Measurements from ENCODE around the gene PRSS33.
A peak's percentile ranks its signal among the peaks of the same experiment; 100 is the strongest.

Gene PRSS33

DNA sequence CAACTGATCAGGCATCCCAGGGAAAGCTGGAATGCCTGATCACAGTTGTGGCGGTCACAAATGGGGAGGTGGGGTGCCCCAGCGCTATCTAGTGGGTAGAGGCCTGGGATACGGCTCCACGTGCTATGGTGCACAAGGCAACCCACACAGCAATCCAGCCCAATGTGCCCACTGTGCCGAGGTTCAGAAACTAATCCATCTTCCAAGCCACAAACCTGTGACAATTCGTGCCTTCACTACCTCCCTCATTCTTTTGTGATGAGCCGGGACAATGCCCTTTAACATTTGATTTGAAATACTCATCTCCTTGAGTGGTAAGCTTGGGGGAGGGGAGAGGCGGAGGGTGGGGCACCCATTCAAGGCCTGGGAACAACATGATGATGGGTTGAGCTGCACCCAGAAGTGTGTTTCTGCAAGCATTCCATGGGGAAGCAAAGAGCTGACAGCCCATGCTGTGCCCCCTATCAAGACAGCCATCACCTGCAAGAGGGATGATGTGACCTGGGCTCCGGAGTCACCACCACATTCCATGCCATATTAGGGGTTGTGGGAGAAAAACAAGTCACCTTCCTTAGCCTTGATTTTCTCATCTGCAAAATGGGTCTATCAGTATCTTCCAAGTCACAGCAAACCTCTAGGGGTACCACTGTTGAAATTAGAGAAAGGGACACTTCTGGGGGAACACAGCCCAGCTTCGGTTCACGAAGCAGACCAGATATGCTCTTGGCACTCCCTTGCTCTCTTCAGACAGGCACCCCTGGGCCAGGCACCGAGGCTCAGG is 14.0 kb downstream of the PRSS33 start:
- TF ChIP-seq, protein P1, sequence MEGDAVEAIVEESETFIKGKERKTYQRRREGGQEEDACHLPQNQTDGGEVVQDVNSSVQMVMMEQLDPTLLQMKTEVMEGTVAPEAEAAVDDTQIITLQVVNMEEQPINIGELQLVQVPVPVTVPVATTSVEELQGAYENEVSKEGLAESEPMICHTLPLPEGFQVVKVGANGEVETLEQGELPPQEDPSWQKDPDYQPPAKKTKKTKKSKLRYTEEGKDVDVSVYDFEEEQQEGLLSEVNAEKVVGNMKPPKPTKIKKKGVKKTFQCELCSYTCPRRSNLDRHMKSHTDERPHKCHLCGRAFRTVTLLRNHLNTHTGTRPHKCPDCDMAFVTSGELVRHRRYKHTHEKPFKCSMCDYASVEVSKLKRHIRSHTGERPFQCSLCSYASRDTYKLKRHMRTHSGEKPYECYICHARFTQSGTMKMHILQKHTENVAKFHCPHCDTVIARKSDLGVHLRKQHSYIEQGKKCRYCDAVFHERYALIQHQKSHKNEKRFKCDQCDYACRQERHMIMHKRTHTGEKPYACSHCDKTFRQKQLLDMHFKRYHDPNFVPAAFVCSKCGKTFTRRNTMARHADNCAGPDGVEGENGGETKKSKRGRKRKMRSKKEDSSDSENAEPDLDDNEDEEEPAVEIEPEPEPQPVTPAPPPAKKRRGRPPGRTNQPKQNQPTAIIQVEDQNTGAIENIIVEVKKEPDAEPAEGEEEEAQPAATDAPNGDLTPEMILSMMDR (IDR thresholded peaks at IDR 0.05; ENCODE audit: insufficient read depth, low read length, poor library complexity, severe bottlenecking): no peak
- Histone ChIP-seq H3K4me3 (replicated peaks; ENCODE audit: low read depth, low read length) (no peak overlapping the region), H3K27me3 (replicated peaks; ENCODE audit: control insufficient read depth, insufficient read depth, low read length) (no peaks in the 10 kb centered on the region), H3K36me3 (ENCODE audit: control insufficient read depth, insufficient read depth, low read length) (peaks cover 44% of the 10 kb centered on the region)
- no peak for DNase-seq (ENCODE audit: extremely low read depth, insufficient read length)

DNA sequence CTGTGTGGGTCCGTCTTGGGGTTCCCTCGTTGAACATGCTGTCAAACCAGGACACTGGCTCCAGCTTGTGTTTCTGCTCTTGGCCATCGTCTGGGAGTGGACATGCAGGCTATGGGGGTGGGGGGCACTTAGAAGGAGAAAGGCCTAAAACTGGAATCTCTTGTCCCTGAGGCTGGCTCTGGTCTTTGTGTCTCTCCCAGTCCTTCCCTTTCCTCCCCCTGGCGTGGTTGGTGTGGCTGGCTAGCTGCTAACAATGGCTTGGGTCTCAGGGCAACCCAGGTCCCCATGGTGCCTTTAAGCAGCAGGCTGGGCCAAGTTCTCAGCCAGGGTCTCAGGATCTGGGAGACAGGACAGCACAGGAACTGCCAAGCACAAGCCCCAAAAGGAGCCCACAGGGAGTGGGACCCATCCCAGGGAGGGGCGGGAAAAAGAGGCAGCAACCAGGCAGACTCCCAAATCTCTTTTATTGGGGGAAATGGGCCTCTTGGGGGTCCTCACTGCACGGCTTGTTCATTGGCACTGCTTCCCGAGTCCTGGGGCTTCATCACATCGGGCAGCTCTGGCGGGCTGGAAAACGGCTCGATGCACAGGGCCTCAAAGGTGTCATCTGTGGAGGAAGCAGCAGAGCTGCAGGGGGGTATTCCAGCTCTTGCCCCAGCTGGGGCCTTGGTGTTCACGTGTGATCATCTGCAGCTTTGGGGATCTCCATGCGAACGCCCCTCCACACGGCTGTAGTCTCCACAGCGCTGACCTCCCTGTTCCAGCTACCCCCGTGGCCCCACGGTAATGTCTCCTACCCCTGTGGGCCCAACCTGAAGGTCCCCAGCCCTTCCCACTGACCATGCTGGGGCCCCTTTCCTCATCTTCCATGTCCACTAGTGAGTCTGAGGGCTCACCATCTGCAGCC is 15.6 kb downstream of the PRSS33 start:
- peaks cover 59% of the 10 kb centered on the region for H3K36me3 ChIP-seq (ENCODE audit: control insufficient read depth, insufficient read depth, low read length)
- TF ChIP-seq, protein P1 (IDR thresholded peaks at IDR 0.05; ENCODE audit: insufficient read depth, low read length, poor library complexity, severe bottlenecking): no peak
- no peak for DNase-seq (ENCODE audit: extremely low read depth, insufficient read length)
- H3K4me3 ChIP-seq (replicated peaks; ENCODE audit: low read depth, low read length): no peak overlapping the region
- no peaks in the 10 kb centered on the region for H3K27me3 ChIP-seq (replicated peaks; ENCODE audit: control insufficient read depth, insufficient read depth, low read length)

DNA sequence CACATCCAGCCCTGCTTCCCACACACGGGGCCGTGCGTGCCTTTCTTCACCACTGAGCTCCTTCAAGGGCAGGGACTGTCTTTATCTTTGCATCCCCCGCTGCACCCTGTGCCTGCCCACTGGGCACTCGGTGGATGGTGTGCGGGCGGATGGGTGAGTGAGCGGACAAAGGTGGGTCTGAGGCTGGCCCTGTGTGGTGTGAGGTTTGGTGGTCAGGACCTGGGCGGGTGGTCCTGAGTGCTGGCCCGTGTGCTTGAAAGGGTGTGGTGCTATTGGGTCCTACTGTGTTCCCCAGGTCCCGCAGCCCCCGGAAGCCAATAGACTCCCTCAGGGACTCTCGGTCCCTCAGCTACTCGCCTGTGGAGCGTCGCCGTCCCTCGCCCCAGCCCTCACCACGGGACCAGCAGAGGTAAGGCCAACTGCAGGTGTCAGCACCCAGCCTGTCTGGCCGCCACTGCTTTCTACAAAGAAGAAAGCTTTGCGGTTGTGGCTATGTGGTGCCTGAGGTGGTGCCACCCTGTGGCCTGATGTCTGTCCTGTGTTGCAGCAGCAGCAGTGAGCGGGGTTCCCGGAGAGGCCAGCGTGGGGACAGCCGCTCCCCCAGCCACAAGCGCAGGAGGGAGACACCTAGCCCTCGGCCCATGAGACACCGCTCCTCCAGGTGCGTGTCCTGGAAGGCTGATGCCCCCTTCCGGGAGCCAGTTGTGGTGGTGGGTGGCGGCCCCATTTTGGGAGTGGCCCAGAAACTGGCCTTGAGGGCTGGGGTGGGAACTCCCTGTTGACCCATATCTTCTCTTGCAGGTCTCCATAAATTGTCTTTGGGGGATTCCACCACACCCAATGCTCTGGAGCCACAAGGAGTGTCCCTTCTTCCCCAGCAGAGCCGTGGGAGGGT is 17.1 kb downstream of the PRSS33 start:
- TF ChIP-seq, protein P1 (IDR thresholded peaks at IDR 0.05; ENCODE audit: insufficient read depth, low read length, poor library complexity, severe bottlenecking): peak; percentile 24
- Histone ChIP-seq H3K36me3 (ENCODE audit: control insufficient read depth, insufficient read depth, low read length) (peaks cover 69% of the 10 kb centered on the region), H3K27me3 (replicated peaks; ENCODE audit: control insufficient read depth, insufficient read depth, low read length) (no peaks in the 10 kb centered on the region), H3K4me3 (replicated peaks; ENCODE audit: low read depth, low read length) (no peak overlapping the region)
- no peak for DNase-seq (ENCODE audit: extremely low read depth, insufficient read length)

DNA sequence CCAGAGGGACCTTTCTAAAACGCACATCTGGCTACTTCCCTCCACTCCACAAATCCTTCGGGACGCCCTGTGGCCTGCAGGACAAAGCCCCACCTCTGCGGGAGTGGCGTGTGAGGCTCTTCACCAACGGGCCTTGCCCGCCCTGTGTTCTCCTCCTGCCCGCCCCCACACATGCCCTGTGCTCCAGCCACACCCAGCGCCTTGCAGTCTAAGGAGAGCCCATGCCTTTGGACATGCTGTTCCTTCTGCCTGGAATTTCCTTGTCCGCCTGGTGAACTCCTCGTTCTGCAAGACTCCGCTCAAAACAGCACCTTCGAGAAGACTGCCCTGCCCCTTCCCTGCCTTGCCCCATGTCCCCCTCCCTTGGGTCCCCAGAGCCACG is 17.7 kb downstream of the PRSS33 start:
- H3K36me3 ChIP-seq (ENCODE audit: control insufficient read depth, insufficient read depth, low read length): peaks cover 73% of the 10 kb centered on the region
- H3K27me3 ChIP-seq (replicated peaks; ENCODE audit: control insufficient read depth, insufficient read depth, low read length): no peaks in the 10 kb centered on the region
- TF ChIP-seq, protein P1 (IDR thresholded peaks at IDR 0.05; ENCODE audit: insufficient read depth, low read length, poor library complexity, severe bottlenecking): no peak
- no peak overlapping the region for H3K4me3 ChIP-seq (replicated peaks; ENCODE audit: low read depth, low read length)
- DNase-seq (ENCODE audit: extremely low read depth, insufficient read length): no peak

DNA sequence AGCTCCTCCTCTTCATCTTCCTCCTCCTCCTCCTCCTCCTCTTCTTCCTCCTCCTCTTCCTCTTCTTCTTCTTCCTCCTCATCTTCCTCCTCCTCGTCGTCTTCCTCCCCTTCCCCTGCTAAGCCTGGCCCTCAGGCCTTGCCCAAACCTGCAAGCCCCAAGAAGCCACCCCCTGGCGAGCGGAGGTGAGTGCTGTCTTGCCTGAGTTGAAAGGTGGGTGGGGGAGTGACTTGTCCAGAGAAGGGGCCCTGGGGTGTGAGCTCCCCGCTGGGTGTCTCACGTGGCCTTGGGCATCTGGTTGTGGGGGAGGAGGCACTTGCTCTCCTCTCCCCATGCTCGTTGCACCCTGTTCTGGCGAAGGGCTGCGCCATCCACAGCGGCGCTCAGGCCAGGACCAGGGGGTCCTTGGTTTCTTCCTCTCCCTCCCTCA is 18.2 kb downstream of the PRSS33 start:
- TF ChIP-seq, protein P1 (IDR thresholded peaks at IDR 0.05; ENCODE audit: insufficient read depth, low read length, poor library complexity, severe bottlenecking): no peak
- no peaks in the 10 kb centered on the region for H3K27me3 ChIP-seq (replicated peaks; ENCODE audit: control insufficient read depth, insufficient read depth, low read length)
- peaks cover 75% of the 10 kb centered on the region for H3K36me3 ChIP-seq (ENCODE audit: control insufficient read depth, insufficient read depth, low read length)
- no peak for DNase-seq (ENCODE audit: extremely low read depth, insufficient read length)
- H3K4me3 ChIP-seq (replicated peaks; ENCODE audit: low read depth, low read length): no peak overlapping the region

Measured in GM06990 (cell line).